Dermis blood vessel endothelial cell (primary cell): ENCODE data around the gene PPP1CB. TPM values are rescaled to one million over a fixed set of nuclear protein-coding genes. Genes with fewer than 3 reads are reported as not detected.
"Not testable (repeated sequence)": the region's sequence is repeated elsewhere in the genome, so short reads cannot be mapped to it uniquely, and the experiment has no call there.

Source experiments
- DNase-seq: peaks from one replicate; pipeline ENCODE4 v3.0.0; 2010
- total RNA-seq: library from RNA; depleted of rRNA; stranded (reverse); fragments of >200 nt; gene quantifications from 2 replicates; pipeline ENCODE4 v1.2.3, GENCODE V29; 2014

Gene PPP1CB
- 126 and 143 TPM in 2 replicates for total RNA-seq

- DNase-seq: peak; percentile 98
Observed at GRCh38 chr2:28751252-28751955, at the start of gene PPP1CB. PPP1CB (plus strand) TSS chr2:28751830; CDS start chr2:28752125, 295 bp downstream.

- no peak for DNase-seq
Observed at GRCh38 chr2:28702415-28702861, 49.2 kb upstream of the PPP1CB start.

- no peak for DNase-seq
Observed at GRCh38 chr2:28702878-28703277, 48.8 kb upstream of the PPP1CB start.

GRCh38 chr2:28704621-28705020, 47.0 kb upstream of the PPP1CB start:
- no peak for DNase-seq

DNA sequence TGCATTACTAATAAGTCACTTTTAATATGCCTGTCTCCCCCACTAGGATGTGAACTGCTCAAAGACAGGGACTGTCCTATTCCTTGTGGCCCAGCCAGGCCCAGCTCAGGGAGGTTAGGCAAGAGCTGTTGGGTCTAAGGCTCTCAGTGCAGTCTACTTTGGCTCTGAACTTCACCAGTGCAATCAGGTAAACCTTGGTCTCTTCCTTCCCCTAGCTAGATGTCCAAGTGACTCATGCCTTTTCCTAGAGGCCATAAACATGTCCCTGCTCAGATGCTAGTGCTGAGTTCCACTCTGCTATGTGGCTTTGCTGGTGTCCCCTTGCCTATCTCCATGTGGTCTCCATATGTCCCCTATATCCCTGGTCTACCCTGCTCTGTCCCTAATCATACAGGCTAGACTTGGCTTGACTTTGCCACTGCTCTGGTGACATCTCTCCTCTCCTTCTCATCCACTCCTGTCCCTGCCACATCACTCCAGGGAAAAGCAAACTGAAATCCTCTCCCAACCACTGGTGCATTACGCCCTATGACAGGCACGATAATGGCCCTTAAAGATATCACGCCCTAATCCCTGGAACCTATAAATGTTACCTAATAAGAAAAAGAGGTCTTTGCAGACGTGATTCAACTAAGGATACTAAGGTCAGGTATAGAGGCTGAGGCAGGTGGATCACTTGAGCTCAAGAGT, 45.7 kb upstream of the PPP1CB start:
- no peak for DNase-seq

GRCh38 chr2:28707592-28707991, 44.0 kb upstream of the PPP1CB start:
- no peak for DNase-seq

- DNase-seq: no peak
Observed at GRCh38 chr2:28709101-28709500, 42.5 kb upstream of the PPP1CB start.

GRCh38 chr2:28710545-28710944, 41.1 kb upstream of the PPP1CB start:
- DNase-seq: no peak

GRCh38 chr2:28713577-28714298, 37.9 kb upstream of the PPP1CB start:
- no peak for DNase-seq

GRCh38 chr2:28716265-28716865, 35.3 kb upstream of the PPP1CB start:
- peak; percentile 86 for DNase-seq

DNA sequence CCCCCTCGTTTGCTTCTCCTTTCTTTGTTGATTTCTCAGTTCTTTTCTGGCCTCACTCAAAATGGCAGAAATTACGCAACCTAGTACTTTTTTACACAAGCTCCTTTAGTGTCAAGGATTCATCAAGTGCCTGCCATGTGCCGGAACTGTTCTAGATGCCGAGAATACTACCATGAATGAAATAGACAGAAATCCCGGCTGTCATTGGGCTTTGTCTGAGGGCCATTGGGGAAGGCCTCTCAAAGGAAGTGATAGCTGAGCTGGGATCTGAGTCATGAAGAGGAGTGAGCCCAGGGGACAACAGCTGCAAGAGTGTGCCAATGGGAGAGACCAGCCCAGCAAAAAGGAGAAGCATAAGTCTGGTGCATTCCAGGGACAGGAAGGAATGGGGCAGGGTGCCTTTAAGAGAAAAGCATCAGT, 34.3 kb upstream of the PPP1CB start:
- peak; percentile 73 for DNase-seq

- no peak for DNase-seq
Observed at GRCh38 chr2:28720345-28720744, 31.3 kb upstream of the PPP1CB start.

DNA sequence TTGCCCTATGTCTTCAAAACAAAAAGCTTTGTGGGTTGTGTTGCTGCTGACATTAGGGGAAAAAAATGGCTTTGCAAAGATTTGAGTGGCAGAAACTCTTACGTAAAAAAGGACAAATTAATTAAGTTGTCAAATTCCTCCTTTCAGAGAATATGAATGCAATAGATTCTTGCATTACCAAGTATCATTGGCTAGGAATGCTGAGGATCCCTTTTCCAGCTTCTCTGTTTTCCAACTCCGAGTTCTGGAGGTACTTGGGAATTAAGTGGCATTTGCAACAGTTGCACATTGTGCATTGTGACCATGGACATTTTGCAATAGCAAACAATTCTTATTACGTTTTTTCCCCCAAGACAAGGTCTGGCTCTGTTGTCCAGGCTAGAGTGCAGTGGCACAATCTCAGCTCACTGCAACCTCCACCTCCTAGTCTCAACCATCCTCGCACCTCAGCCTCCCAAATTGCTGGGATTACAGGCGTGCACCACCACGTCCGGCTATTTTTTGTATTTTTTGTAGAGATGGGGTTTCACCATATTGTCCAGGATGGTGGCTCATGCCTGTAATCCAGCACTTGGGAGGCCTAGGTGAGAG, 29.9 kb upstream of the PPP1CB start:
- no peak for DNase-seq

GRCh38 chr2:28725021-28725711, 26.5 kb upstream of the PPP1CB start:
- no peak for DNase-seq

DNA sequence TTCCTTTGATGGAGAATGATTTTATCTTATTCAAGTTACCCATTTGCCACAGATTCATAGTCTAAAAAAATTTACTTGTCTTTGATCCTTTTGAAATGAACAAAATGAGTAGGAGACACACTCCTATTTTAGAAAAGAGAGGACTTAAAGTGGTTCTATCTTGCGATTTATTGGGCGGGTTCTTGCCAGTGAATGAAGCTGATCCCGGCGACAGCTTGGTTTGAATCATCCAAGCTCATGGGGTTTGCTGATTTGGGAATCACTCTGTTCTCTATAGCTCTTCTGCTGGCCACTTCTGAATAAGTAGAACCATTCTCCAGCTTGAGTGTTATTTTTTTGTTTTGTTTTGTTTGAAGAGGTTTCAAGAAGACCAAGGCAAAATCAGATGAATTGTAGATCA, 25.5 kb upstream of the PPP1CB start:
- no peak for DNase-seq

DNA sequence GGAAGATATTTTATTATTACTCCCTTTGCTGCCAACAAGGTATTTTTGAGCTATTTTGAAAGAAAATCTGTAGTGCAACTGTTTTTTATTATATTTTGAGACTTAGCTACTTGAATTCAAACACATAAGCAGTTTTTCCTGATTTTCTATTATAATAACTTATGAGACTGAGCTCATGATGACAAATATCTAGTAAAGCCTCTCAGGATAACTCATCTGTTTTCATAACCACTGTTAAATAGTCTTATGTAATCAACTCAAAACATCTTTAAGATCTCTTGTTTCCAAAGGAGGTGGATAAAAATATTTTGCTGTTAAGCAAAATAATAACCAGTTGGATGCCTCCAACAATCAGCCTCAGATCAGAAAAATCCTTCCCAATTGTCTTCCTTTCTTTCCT, 21.9 kb upstream of the PPP1CB start:
- DNase-seq: no peak

- no peak for DNase-seq
Observed at GRCh38 chr2:28730641-28731146, 20.9 kb upstream of the PPP1CB start.

DNA sequence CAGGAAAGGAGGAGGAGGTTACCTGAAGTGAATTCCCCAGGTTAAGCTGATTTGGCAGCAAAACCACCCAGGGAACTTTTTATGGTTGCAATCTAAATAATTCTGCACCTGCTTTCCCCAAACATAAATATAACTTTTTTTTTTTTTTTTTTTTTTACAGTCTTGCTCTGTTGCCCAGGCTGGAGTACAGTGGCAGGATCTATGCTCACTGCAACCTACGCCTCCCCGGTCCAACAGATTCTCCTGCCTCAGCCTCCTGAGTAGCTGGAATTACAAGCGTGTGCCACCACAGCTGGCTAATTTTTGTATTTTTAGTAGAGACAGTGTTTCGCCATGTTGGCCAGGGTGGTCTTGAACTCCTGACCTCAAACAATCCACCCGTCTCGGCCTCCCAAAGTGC, 16.1 kb upstream of the PPP1CB start:
- DNase-seq: no peak

GRCh38 chr2:28736034-28736433, 15.6 kb upstream of the PPP1CB start:
- DNase-seq: peak; percentile 51

DNA sequence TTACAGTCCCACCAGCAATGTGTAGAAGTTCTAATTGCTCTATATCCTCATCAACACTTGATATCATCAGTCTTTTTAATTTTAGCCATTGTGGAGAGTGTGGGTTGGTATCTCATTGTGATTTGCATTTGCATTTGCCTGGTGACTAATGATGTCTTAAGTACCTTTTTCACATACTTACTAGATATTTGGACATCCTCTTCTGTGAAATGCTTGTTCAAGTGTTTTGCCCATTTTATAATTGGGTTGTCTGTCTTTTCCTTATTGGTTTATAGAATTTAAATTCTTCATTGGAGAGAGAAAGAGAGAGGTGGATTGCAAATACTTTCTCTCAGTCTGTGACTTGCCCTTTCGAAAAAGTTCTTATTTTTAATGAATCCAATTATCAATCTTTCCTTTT, 14.0 kb upstream of the PPP1CB start:
- no peak for DNase-seq

GRCh38 chr2:28742619-28743018, 9.0 kb upstream of the PPP1CB start:
- not testable (repeated sequence) for DNase-seq

DNA sequence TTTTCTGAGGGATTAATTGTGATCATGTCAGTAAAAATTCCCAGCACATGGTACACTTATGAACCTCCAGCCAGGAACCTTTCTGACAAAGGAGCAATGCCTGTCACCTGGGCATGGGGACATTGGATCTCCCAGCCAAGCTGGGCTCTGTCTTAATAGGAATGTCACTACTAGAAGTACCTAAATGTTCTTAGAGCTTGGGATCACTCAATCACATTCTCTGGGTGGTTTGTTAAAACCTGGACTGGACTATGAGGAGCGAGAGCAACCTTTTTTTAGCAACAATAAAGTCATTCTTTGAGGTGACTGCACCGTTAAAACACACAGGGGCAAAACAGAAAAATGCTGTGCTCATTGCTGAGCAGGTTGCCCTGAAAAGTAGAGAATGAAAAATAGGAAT, 6.4 kb upstream of the PPP1CB start:
- DNase-seq: no peak
